HepG2 (cell line): ENCODE results near the gene HCFC1. TPM values are rescaled to one million over a fixed set of nuclear protein-coding genes. Genes with fewer than 3 reads are reported as not detected.
A peak's percentile ranks its signal among the peaks of the same experiment; 100 is the strongest.

Source experiments
- CTCF ChIP-seq: sonication (generic); formaldehyde crosslinking; IDR thresholded peaks from 2 replicates; pipeline ENCODE4 v1.5.0; 2020; ENCODE audit warnings: mild to moderate bottlenecking, missing genetic modification reagents, moderate library complexity
- MAX ChIP-seq: IDR thresholded peaks from 2 replicates; pipeline ENCODE4 v1.6.1; 2012; ENCODE audit warnings: inconsistent platforms
- MXD1 ChIP-seq: sonication (generic); formaldehyde crosslinking; IDR thresholded peaks from 2 replicates; pipeline ENCODE4 v1.4.0; 2020; ENCODE audit warnings: mild to moderate bottlenecking, missing genetic modification reagents
- MXI1 ChIP-seq: IDR thresholded peaks from 3 replicates; pipeline ENCODE4 v1.6.1; 2012; ENCODE audit warnings: low read depth, low read length, inconsistent platforms, borderline replicate concordance
- PHF21A ChIP-seq: sonication (generic); formaldehyde crosslinking; IDR thresholded peaks from 2 replicates; pipeline ENCODE4 v1.5.0; 2020; ENCODE audit warnings: mild to moderate bottlenecking, missing genetic modification reagents
- PHF5A ChIP-seq: IDR thresholded peaks from one replicate; pipeline ENCODE4 v1.6.1; 2018; ENCODE audit warnings: low read depth, missing genetic modification reagents; ENCODE audit not compliant: unreplicated experiment
- POLR2G ChIP-seq: fragments of 200-400 bp; formaldehyde crosslinking; IDR thresholded peaks from 2 replicates; pipeline ENCODE4 v1.6.1; 2018; ENCODE audit warnings: mild to moderate bottlenecking, low read depth, low read length, moderate library complexity
- RBFOX2 ChIP-seq: fragments of 200-400 bp; formaldehyde crosslinking; IDR thresholded peaks from 2 replicates; pipeline ENCODE4 v1.6.1; 2017; ENCODE audit warnings: low read depth, mild to moderate bottlenecking, low read length
- SP5 ChIP-seq: IDR thresholded peaks from 2 replicates; pipeline ENCODE4 v1.6.1; 2016; ENCODE audit warnings: low read depth, borderline replicate concordance
- UBTF ChIP-seq: sonication (generic); formaldehyde crosslinking; IDR thresholded peaks from 2 replicates; pipeline ENCODE4 v1.4.0; 2020; ENCODE audit warnings: mild to moderate bottlenecking, missing genetic modification reagents
- ZBTB14 ChIP-seq: sonication (generic); formaldehyde crosslinking; IDR thresholded peaks from 2 replicates; pipeline ENCODE4 v1.4.0; 2020; ENCODE audit warnings: missing genetic modification reagents
- ZBTB7B ChIP-seq: sonication (generic); formaldehyde crosslinking; IDR thresholded peaks from 2 replicates; pipeline ENCODE4 v1.4.0; 2020; ENCODE audit warnings: missing genetic modification reagents
- ZFP36L1 ChIP-seq: sonication (generic); formaldehyde crosslinking; IDR thresholded peaks from 2 replicates; pipeline ENCODE4 v1.8.0; 2022; ENCODE audit warnings: mild to moderate bottlenecking, missing genetic modification reagents, moderate library complexity
- ZNF281 ChIP-seq: sonication (generic); formaldehyde crosslinking; IDR thresholded peaks from 2 replicates; pipeline ENCODE4 v1.4.0; 2020; ENCODE audit warnings: missing genetic modification reagents, borderline replicate concordance
- ZNF556 ChIP-seq: sonication (generic); formaldehyde crosslinking; IDR thresholded peaks from 2 replicates; pipeline ENCODE4 v1.4.0; 2020; ENCODE audit warnings: mild to moderate bottlenecking, missing genetic modification reagents, borderline replicate concordance
- ZNF563 ChIP-seq: sonication (generic); formaldehyde crosslinking; IDR thresholded peaks from 2 replicates; pipeline ENCODE4 v1.8.0; 2022; ENCODE audit warnings: mild to moderate bottlenecking, moderate library complexity, missing genetic modification reagents
- ZNF614 ChIP-seq: IDR thresholded peaks from 2 replicates; pipeline ENCODE4 v1.6.1; 2018; ENCODE audit warnings: missing biosample characterization, missing genetic modification reagents, inconsistent platforms, borderline replicate concordance
- polyA plus RNA-seq, 8 experiments: library from polyadenylated mRNA; depleted of rRNA in 3 of 8; stranded (reverse) in 7 of 8; unstranded in 1 of 8; fragments of >200 nt; fragmentation: Illumina TruSeq in 4 of 8; extraction: Trizol in 4 of 8; gene quantifications; 2 replicates each; pipeline versions ENCODE4 v1.2.1 to v1.2.3, GENCODE V29; 2011 to 2016; ENCODE audit warnings: low read depth in 4 of 8, missing spikeins in 1 of 8, mixed read lengths in 1 of 8; ENCODE audit not compliant: insufficient read depth in 1 of 8
- total RNA-seq, 5 experiments: library from RNA; depleted of rRNA; stranded (reverse); fragments of >200 nt; fragmentation: Illumina TruSeq; extraction: Trizol; gene quantifications; 2 replicates each; pipeline ENCODE4 v1.2.3, GENCODE V29; 2016; ENCODE audit warnings: low read depth in 1 of 5

HCFC1 gene
- total and polyA plus RNA-seq, 2 of the 13 experiments (the other 11 are each of a cell fraction or from before 2014, with no cell fraction given), result 5.8 to 17.8 TPM

- TF ChIP-seq ZBTB14 (CRISPR knock-in tag), result 0 out of 2 replicates have a peak, but pooled peaks have one; percentile 37
- TF ChIP-seq UBTF (CRISPR knock-in tag), result peak; percentile 31; the same call in 1 of the 2 replicates
- TF ChIP-seq ZNF556 (CRISPR knock-in tag), result peak; percentile 28; the same call in 1 of the 2 replicates
- TF ChIP-seq ZNF281 (CRISPR knock-in tag), result peak; percentile 75; the same call in 1 of the 2 replicates
- peak; percentile 36; the same call in 1 of the 2 replicates for TF ChIP-seq MAX
- 0 out of 2 replicates have a peak, but pooled peaks have one; percentile 25 for TF ChIP-seq ZNF563
- TF ChIP-seq CTCF, result peak; percentile 31; the same call in 1 of the 2 replicates
- 0 out of 2 replicates have a peak, but pooled peaks have one; percentile 11 for TF ChIP-seq ZNF614 (CRISPR knock-in tag)
- peak; percentile 54 for TF ChIP-seq POLR2G
- 0 out of 2 replicates have a peak, but pooled peaks have one; percentile 31 for TF ChIP-seq ZFP36L1
- TF ChIP-seq PHF21A (CRISPR knock-in tag), result peak; percentile 83
- TF ChIP-seq ZBTB7B (CRISPR knock-in tag), result 0 out of 2 replicates have a peak, but pooled peaks have one; percentile 20
- TF ChIP-seq MXD1, result peak; percentile 33; the same call in 1 of the 2 replicates
- TF ChIP-seq MXI1, result peak; percentile 58; the same call in 1 of the 3 replicates
- TF ChIP-seq RBFOX2, result peak; percentile 80
- TF ChIP-seq SP5 (CRISPR knock-in tag), result peak; percentile 54; the same call in 1 of the 2 replicates
- TF ChIP-seq PHF5A, result peak; percentile 34
Measured at GRCh38 chrX:153927922-153928760, 43.5 kb downstream of the HCFC1 start (continued).
